OCI-LY7 (cell line): Measurements from ENCODE around the gene MMP23B.
"Not testable (repeated sequence)": the region's sequence is repeated elsewhere in the genome, so short reads cannot be mapped to it uniquely, and the experiment has no call there.

Source experiments
- EZH2phosphoT487 ChIP-seq: fragments of 200-600 bp; sonication (generic); IDR thresholded peaks from 2 replicates; pipeline ENCODE4 v1.6.1; 2018; ENCODE audit warnings: low read depth, borderline replicate concordance, mild to moderate bottlenecking, mixed run types, antibody characterized with exemption, low read length, moderate library complexity, mixed read lengths
- TF ChIP-seq, protein P1 (sequence below): fragments of 200-600 bp; sonication (generic); conservative IDR thresholded peaks from 2 replicates; pipeline ENCODE4 v1.5.1; 2014; ENCODE audit warnings: mild to moderate bottlenecking, antibody characterized with exemption, low read length, moderate library complexity, mixed read lengths

DNA sequence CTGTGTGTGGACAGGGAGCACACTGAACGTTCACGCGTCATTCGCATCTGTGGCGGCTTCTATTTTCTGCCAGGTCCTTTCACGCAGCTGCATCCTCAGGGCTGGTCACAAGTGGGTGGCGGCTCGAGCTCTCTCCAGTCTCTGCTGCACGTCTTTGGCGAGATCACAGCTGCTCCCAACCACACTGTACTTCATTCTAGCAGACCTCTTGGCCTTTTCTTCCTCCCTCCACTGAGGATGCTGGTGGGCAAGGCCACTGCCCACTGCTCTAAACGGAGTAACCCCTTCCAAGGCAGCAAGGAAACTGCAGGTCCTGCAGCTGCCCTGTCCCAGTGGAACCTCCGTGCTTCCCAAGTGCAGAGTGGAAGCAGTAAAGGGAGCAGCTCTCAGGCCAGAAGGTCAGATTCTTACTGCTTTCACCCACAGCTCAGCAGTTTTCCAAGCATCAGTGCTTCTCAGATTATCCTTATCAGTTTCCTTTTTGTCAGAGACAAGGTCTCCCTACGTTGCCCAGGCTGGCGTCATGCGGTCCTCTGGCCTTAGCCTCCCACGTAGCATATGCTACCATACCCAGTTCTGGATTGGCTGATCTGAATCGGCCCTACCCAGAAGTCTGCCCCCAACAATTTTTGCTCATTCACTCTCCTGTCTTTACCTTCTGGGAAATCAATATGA is 15.7 kb downstream of the MMP23B start:
- TF ChIP-seq, protein P1, sequence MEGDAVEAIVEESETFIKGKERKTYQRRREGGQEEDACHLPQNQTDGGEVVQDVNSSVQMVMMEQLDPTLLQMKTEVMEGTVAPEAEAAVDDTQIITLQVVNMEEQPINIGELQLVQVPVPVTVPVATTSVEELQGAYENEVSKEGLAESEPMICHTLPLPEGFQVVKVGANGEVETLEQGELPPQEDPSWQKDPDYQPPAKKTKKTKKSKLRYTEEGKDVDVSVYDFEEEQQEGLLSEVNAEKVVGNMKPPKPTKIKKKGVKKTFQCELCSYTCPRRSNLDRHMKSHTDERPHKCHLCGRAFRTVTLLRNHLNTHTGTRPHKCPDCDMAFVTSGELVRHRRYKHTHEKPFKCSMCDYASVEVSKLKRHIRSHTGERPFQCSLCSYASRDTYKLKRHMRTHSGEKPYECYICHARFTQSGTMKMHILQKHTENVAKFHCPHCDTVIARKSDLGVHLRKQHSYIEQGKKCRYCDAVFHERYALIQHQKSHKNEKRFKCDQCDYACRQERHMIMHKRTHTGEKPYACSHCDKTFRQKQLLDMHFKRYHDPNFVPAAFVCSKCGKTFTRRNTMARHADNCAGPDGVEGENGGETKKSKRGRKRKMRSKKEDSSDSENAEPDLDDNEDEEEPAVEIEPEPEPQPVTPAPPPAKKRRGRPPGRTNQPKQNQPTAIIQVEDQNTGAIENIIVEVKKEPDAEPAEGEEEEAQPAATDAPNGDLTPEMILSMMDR, result not testable (repeated sequence)
- not testable (repeated sequence) for TF ChIP-seq EZH2phosphoT487
